Kidney epithelial cell (primary cell): ENCODE measurements around the gene RPL13A. TPM values are rescaled to one million over a fixed set of nuclear protein-coding genes. Genes with fewer than 3 reads are reported as not detected.
"Not testable (repeated sequence)": the region's sequence is repeated elsewhere in the genome, so short reads cannot be mapped to it uniquely, and the experiment has no call there.

Source experiments
- DNase-seq: peaks from one replicate; pipeline ENCODE4 v3.0.0-alpha.2; 2010; ENCODE audit warnings: low read depth
- H3K27me3 ChIP-seq: 2 replicates; pipeline ENCODE4 v1.6.0; 2011; ENCODE audit warnings: low read length; ENCODE audit not compliant: control insufficient read depth, insufficient read depth
- H3K36me3 ChIP-seq: 2 replicates; pipeline ENCODE4 v1.5.1; 2011; ENCODE audit warnings: low read length; ENCODE audit not compliant: control insufficient read depth, insufficient read depth
- H3K4me3 ChIP-seq: 2 replicates; pipeline ENCODE4 v1.5.1; 2011; ENCODE audit warnings: low read depth, mild to moderate bottlenecking, control low read depth, low read length
- CTCF ChIP-seq: IDR thresholded peaks from 2 replicates; pipeline ENCODE4 v1.5.1; 2011; ENCODE audit warnings: mild to moderate bottlenecking, moderate library complexity, low read length, control low read depth, inconsistent platforms; ENCODE audit not compliant: insufficient read depth, poor library complexity, severe bottlenecking
- total RNA-seq: library from RNA; depleted of rRNA; stranded (reverse); fragments of >200 nt; gene quantifications from 2 replicates; pipeline ENCODE4 v1.2.3, GENCODE V29; 2015

Gene RPL13A
- total RNA-seq, 1 donor from 2014 or later, result 2,967 TPM

- no peak overlapping the region for H3K4me3 ChIP-seq
- DNase-seq, result no peak
- peaks cover 57% of the 10 kb centered on the region for H3K27me3 ChIP-seq
- TF ChIP-seq CTCF, result no peak
- H3K36me3 ChIP-seq, result no peaks in the 10 kb centered on the region
Observed at GRCh38 chr19:49441960-49442350, 45.5 kb upstream of the RPL13A start.

GRCh38 chr19:49442354-49442753 is 45.1 kb upstream of the RPL13A start:
- Histone ChIP-seq H3K36me3 (no peaks in the 10 kb centered on the region), H3K4me3 (no peak overlapping the region), H3K27me3 (peaks cover 53% of the 10 kb centered on the region)
- no peak for DNase-seq
- no peak for TF ChIP-seq CTCF

- peak; percentile 29 for DNase-seq
- no peaks in the 10 kb centered on the region for H3K36me3 ChIP-seq
- peak overlapping the region; percentile 63 for H3K4me3 ChIP-seq
- peaks cover 47% of the 10 kb centered on the region for H3K27me3 ChIP-seq
- TF ChIP-seq CTCF, result no peak
Observed at GRCh38 chr19:49442771-49443365, 44.5 kb upstream of the RPL13A start.

- Histone ChIP-seq H3K4me3 (peak overlapping the region; percentile 63), H3K27me3 (peaks cover 41% of the 10 kb centered on the region)
- TF ChIP-seq CTCF, result peak; percentile 87
Observed at GRCh38 chr19:49443366-49444099, 43.9 kb upstream of the RPL13A start.

GRCh38 chr19:49444100-49444700 is 43.2 kb upstream of the RPL13A start:
- H3K36me3 ChIP-seq, DNase-seq, H3K4me3 ChIP-seq: not testable (repeated sequence)
- H3K27me3 ChIP-seq, result peaks cover 35% of the 10 kb centered on the region

More at GRCh38 chr19:49443366-49444099, 43.9 kb upstream of the RPL13A start:
- no peaks in the 10 kb centered on the region for H3K36me3 ChIP-seq
- peak; percentile 71 for DNase-seq

GRCh38 chr19:49445997-49446396 is 41.4 kb upstream of the RPL13A start:
- TF ChIP-seq CTCF, result no peak
- peaks cover 18% of the 10 kb centered on the region for H3K27me3 ChIP-seq
- H3K36me3 ChIP-seq, result no peaks in the 10 kb centered on the region
- no peak overlapping the region for H3K4me3 ChIP-seq
- DNase-seq, result no peak
